Dermis lymphatic vessel endothelial cell (primary cell): Measurements from ENCODE around the gene DYDC2. TPM values are rescaled to one million over a fixed set of nuclear protein-coding genes. Genes with fewer than 3 reads are reported as not detected.

Experiments
- total RNA-seq: library from RNA; depleted of rRNA; stranded (reverse); fragments of >200 nt; gene quantifications from 2 replicates; pipeline ENCODE4 v1.2.1, GENCODE V29; 2014

The DYDC2 gene, protein sequence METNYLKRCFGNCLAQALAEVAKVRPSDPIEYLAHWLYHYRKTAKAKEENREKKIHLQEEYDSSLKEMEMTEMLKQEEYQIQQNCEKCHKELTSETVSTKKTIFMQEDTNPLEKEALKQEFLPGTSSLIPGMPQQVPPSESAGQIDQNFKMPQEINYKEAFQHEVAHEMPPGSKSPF
- total RNA-seq = not detected in 2 replicates

DNA sequence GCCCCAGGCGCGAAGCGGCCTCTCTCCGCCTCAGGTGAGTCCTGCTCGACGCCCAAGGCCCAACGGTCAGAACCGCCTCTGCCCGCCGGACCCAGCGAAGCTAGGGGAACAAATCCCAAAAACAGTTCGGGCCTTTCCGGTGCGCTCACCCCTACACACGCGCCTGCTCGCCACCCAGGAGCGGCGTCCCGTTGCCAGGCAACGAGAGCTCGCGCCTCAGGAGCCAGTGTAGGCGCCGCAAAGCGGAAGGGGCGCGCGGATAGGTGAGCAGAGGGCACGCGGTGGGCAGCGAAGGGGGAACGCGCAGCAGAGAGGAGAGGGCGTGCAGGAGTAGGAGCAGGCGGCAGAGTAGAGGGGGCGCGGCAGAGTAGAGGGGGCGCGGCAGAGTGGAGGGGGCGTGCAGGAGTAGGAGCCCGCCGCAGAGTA is at the start of gene DYDC2, which contains the start of gene DYDC1:
Gene DYDC2 (plus strand): TSS at position 219 of the 426 bp plus-strand sequence. CDS start 5,663 bp downstream, outside the sequence.
Gene DYDC1 (minus strand): TSS at position 193 of the 426 bp plus-strand sequence. CDS start 4,154 bp downstream, outside the sequence.

DNA sequence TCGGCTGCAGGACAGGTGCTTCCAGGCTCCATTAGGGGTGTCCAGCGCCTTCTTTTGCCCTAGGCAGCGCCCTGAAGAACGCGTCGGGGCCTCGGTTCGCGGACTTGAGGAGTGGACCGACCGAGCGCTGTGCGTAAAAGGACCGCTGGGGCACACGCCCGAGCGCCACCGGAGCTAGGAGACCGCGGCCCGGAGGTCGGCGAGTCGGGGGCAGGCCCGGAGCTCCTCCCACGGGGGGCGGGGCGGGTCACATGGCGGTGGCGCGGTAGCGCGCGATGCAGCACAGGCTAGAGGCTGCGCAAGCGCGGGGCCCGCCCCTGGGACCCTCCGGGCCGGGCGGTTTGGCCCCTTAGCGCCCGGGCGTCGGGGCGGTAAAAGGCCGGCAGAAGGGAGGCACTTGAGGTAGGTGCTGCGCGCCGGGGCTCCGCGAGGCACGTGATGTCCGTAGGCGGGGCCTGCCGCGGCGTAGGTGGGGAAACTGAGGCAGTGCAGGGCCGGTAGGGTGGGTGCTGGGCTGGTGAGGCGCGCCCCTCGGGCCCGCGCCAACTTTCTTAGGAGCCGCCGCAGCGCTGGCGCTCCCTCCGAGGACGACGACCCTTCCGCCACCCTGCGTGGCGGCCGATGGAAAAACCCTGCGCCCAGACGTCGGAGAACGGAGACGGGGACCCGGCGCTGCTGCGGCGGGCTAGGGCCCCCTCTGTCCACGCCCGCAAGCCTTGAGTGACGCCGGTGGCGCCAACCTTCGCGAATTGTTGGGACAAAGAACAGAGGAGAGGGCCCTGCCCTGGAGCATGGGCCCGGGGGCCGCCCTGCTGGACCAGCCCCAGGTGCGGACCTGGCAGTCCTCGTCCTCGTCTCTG is 51.9 kb downstream of the DYDC2 start, which contains the start of gene PRXL2A:
Gene PRXL2A (plus strand): TSS at position 310 of the 860 bp plus-strand sequence. CDS start 11,917 bp downstream, outside the sequence.

Other genes starting within 250 kb of the DYDC2 start
- gene PLAC9, start 224.1 kb upstream of the DYDC2 start, total RNA-seq = 0.43 and 2.4 TPM in 2 replicates
- gene ANXA11, start 151.2 kb upstream of the DYDC2 start, total RNA-seq = 19.4 and 21.9 TPM in 2 replicates
- not detected in 2 replicates for gene MAT1A, start 67.1 kb upstream of the DYDC2 start, total RNA-seq
- not detected in 2 replicates for gene DYDC1, start within 50 bp of the DYDC2 start, total RNA-seq
- gene PRXL2A, start 51.8 kb downstream of the DYDC2 start, total RNA-seq = 241 and 263 TPM in 2 replicates
- gene TSPAN14, start 97.5 kb downstream of the DYDC2 start, total RNA-seq = 101 and 102 TPM in 2 replicates
- gene SH2D4B, start 181.1 kb downstream of the DYDC2 start, total RNA-seq = under 0.01 TPM in 2 replicates